Lower leg skin (tissue), 3 donors: Measurements from ENCODE around the gene EFCAB5.

Experiments
- POLR2A ChIP-seq, 2 donors: fragments of 450-650 bp; IDR thresholded peaks; one replicate each; pipeline ENCODE4 v1.6.1; 2016 to 2017; ENCODE audit warnings: antibody characterized with exemption in 2 of 2, mild to moderate bottlenecking in 1 of 2, moderate library complexity in 1 of 2
- TF ChIP-seq, protein P1 (sequence below), 3 donors: fragments of 450-650 bp; IDR thresholded peaks; one replicate each; pipeline ENCODE4 v1.5.1; 2016; ENCODE audit warnings: antibody characterized with exemption in 3 of 3, mild to moderate bottlenecking in 3 of 3, moderate library complexity in 2 of 3

GRCh38 chr17:30086896-30087295 is 145.5 kb downstream of the EFCAB5 start:
- TF ChIP-seq, protein P1, sequence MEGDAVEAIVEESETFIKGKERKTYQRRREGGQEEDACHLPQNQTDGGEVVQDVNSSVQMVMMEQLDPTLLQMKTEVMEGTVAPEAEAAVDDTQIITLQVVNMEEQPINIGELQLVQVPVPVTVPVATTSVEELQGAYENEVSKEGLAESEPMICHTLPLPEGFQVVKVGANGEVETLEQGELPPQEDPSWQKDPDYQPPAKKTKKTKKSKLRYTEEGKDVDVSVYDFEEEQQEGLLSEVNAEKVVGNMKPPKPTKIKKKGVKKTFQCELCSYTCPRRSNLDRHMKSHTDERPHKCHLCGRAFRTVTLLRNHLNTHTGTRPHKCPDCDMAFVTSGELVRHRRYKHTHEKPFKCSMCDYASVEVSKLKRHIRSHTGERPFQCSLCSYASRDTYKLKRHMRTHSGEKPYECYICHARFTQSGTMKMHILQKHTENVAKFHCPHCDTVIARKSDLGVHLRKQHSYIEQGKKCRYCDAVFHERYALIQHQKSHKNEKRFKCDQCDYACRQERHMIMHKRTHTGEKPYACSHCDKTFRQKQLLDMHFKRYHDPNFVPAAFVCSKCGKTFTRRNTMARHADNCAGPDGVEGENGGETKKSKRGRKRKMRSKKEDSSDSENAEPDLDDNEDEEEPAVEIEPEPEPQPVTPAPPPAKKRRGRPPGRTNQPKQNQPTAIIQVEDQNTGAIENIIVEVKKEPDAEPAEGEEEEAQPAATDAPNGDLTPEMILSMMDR (IDR thresholded peaks at IDR 0.05) = no peak
- no peak for TF ChIP-seq POLR2A (IDR thresholded peaks at IDR 0.05)
